HepG2 (cell line): Measurements from ENCODE around the gene TRUB1. TPM values are rescaled to one million over a fixed set of nuclear protein-coding genes. Genes with fewer than 3 reads are reported as not detected.

Source experiments
- ATAC-seq: fragments of 200-7000 bp; cut with Tn5 transposase; 3 replicates; pipeline ENCODE4 v1.9.1; 2020; ENCODE audit warnings: mild to moderate bottlenecking, moderate library complexity
- BruUV-seq: library from RNA; stranded (reverse); fragments of 400-500 nt; replicated peaks from 2 replicates; lab custom pipeline; 2021; lab: Mats Ljungman, UMichigan
- CTCF ChIA-PET: fragments of 300-600 bp; formaldehyde crosslinking; extraction: SDS; loops from one replicate; lab custom pipeline; 2021; ENCODE audit warnings: low total read pairs, inconsistent platforms, low intra/inter-chr PET ratio; lab: Yijun Ruan, JAX
- POLR2A ChIA-PET: fragments of 350-600 bp; sonication (Branson Sonifier 250); formaldehyde crosslinking; loops from one replicate; lab custom pipeline; 2020; ENCODE audit warnings: antibody characterized with exemption, inconsistent platforms; lab: Yijun Ruan, JAX
- DNase-seq: peaks from one replicate; pipeline ENCODE4 v3.0.0-alpha.2; 2015; ENCODE audit warnings: low spot score
- FAIRE-seq: peaks from 3 replicates; lab custom pipeline; 2011; peaks lifted over from hg19 to GRCh38; lab: Jason Lieb, UNC
- H2AFZ ChIP-seq: one replicate; pipeline ENCODE4 v1.6.1; 2011; ENCODE audit warnings: low read length, inconsistent platforms
- H3K27ac ChIP-seq: fragments of 300-600 bp; 3 replicates; pipeline ENCODE4 v1.8.0; 2011; ENCODE audit warnings: mixed run types, mild to moderate bottlenecking, mixed read lengths, low read length, inconsistent platforms; ENCODE audit not compliant: insufficient read depth; ENCODE audit errors: extremely low read length
- H3K27me3 ChIP-seq, 2 experiments: fragments of 200-600 bp in 1 of 2; 2 replicates in 1 of 2; 3 replicates in 1 of 2; pipeline versions ENCODE4 v1.6.0 to v1.8.0; 2011; ENCODE audit warnings: low read length in 2 of 2, mild to moderate bottlenecking in 2 of 2, moderate library complexity in 2 of 2, inconsistent platforms in 1 of 2; ENCODE audit not compliant: insufficient read depth in 2 of 2, control insufficient read depth in 1 of 2
- H3K36me3 ChIP-seq, 2 experiments: fragments of 200-600 bp in 1 of 2; replicated peaks in 1 of 2; 2 replicates in 1 of 2; 3 replicates in 1 of 2; pipeline versions ENCODE4 v1.5.1 to v1.8.0; 2011; ENCODE audit warnings: low read length in 2 of 2, inconsistent platforms in 1 of 2; ENCODE audit not compliant: insufficient read depth in 2 of 2, control insufficient read depth in 1 of 2
- H3K4me1 ChIP-seq: 2 replicates; pipeline ENCODE4 v1.5.1; 2012; ENCODE audit warnings: low read length, inconsistent platforms; ENCODE audit not compliant: insufficient read depth
- H3K4me2 ChIP-seq: 2 replicates; pipeline ENCODE4 v1.6.0; 2011; ENCODE audit warnings: low read depth, low read length, inconsistent platforms
- H3K4me3 ChIP-seq, 3 experiments: fragments of 200-600 bp in 1 of 3; sonication (generic), shearing (Covaris generic) in 1 of 3; replicated peaks in 1 of 3; 2 replicates each; pipeline ENCODE4 v1.5.1; 2011 to 2016; ENCODE audit warnings: low read length in 3 of 3, inconsistent platforms in 2 of 3, low read depth in 2 of 3, mild to moderate bottlenecking in 2 of 3, control low read depth in 1 of 3, mixed read lengths in 1 of 3; ENCODE audit not compliant: insufficient read depth in 1 of 3
- H3K79me2 ChIP-seq: one replicate; pipeline ENCODE4 v1.6.1; 2011; ENCODE audit warnings: low read length, inconsistent platforms; ENCODE audit not compliant: insufficient read depth
- H3K9ac ChIP-seq: 2 replicates; pipeline ENCODE4 v1.6.0; 2011; ENCODE audit warnings: mild to moderate bottlenecking, low read depth, low read length, inconsistent platforms; ENCODE audit not compliant: insufficient read depth
- H3K9me3 ChIP-seq: 2 replicates; pipeline ENCODE4 v1.5.1; 2012; ENCODE audit warnings: mild to moderate bottlenecking, low read length
- H4K20me1 ChIP-seq: 2 replicates; pipeline ENCODE4 v1.6.0; 2011; ENCODE audit warnings: inconsistent platforms, mild to moderate bottlenecking, low read length, moderate library complexity; ENCODE audit not compliant: insufficient read depth
- CTCF ChIP-seq: sonication (generic); formaldehyde crosslinking; IDR thresholded peaks from 2 replicates; pipeline ENCODE4 v1.5.0; 2020; ENCODE audit warnings: mild to moderate bottlenecking, missing genetic modification reagents, moderate library complexity
- MED13 ChIP-seq: sonication (generic); formaldehyde crosslinking; IDR thresholded peaks from 2 replicates; pipeline ENCODE4 v1.5.0; 2020; ENCODE audit warnings: missing genetic modification reagents
- PHF8 ChIP-seq: sonication (generic); formaldehyde crosslinking; IDR thresholded peaks from 2 replicates; pipeline ENCODE4 v1.5.0; 2020; ENCODE audit warnings: missing genetic modification reagents
- RFX1 ChIP-seq: fragments of 450-650 bp; IDR thresholded peaks from 2 replicates; pipeline ENCODE4 v1.6.1; 2017
- RFX5 ChIP-seq: IDR thresholded peaks from 2 replicates; pipeline ENCODE4 v1.6.1; 2011; ENCODE audit warnings: low read depth, low read length, improper control_type of control experiment
- SMARCE1 ChIP-seq: fragments of 450-650 bp; IDR thresholded peaks from 2 replicates; pipeline ENCODE4 v1.6.1; 2017; ENCODE audit warnings: borderline replicate concordance
- TEAD2 ChIP-seq: sonication (generic); formaldehyde crosslinking; IDR thresholded peaks from 2 replicates; pipeline ENCODE4 v1.9.0; 2021; ENCODE audit warnings: missing genetic modification reagents
- ZFP91 ChIP-seq: sonication (generic); formaldehyde crosslinking; IDR thresholded peaks from 2 replicates; pipeline ENCODE4 v1.9.0; 2022; ENCODE audit warnings: missing genetic modification reagents, mild to moderate bottlenecking, borderline replicate concordance
- ZNF678 ChIP-seq: sonication (generic); formaldehyde crosslinking; IDR thresholded peaks from 2 replicates; pipeline ENCODE4 v1.4.0; 2020; ENCODE audit warnings: mild to moderate bottlenecking, missing genetic modification reagents
- WGBS: methylation state at CpG from one replicate; pipeline ENCODE4 v1.1.6; 2017; ENCODE audit warnings: low lambda C conversion rate; 5-methylcytosine and 5-hydroxymethylcytosine counted together
- in situ Hi-C: cut with HindIII; loops from 2 replicates; pipeline ENCODE4 v1.10.0; 2017; ENCODE audit warnings: low pct_unique_long_range_greater_than_20kb; ENCODE audit not compliant: extremely low pct_ligation_motif_present
- intact Hi-C: fragments of 100-400 bp; cut with micrococcal nuclease; formaldehyde crosslinking; loops from one replicate; pipeline ENCODE4 v1.10.0; 2022; ENCODE audit not compliant: unreplicated experiment
- polyA plus RNA-seq, 8 experiments: library from polyadenylated mRNA; depleted of rRNA in 3 of 8; stranded (reverse) in 7 of 8; unstranded in 1 of 8; fragments of >200 nt; fragmentation: Illumina TruSeq in 4 of 8; extraction: Trizol in 4 of 8; gene quantifications; 2 replicates each; pipeline versions ENCODE4 v1.2.1 to v1.2.3, GENCODE V29; 2011 to 2016; ENCODE audit warnings: low read depth in 4 of 8, missing spikeins in 1 of 8, mixed read lengths in 1 of 8; ENCODE audit not compliant: insufficient read depth in 1 of 8
- total RNA-seq, 5 experiments: library from RNA; depleted of rRNA; stranded (reverse); fragments of >200 nt; fragmentation: Illumina TruSeq; extraction: Trizol; gene quantifications; 2 replicates each; pipeline ENCODE4 v1.2.3, GENCODE V29; 2016; ENCODE audit warnings: low read depth in 1 of 5

The TRUB1 gene
- total and polyA plus RNA-seq, 2 of the 13 experiments (the other 11 are each of a cell fraction or from before 2014, with no cell fraction given): 10.6 to 38.9 TPM

GRCh38 chr10:114928818-114929217 is 9.2 kb upstream of the TRUB1 start:
- Histone ChIP-seq H3K27ac (no peak overlapping the region), H3K4me1 (no peaks in the 10 kb centered on the region), H2AFZ (no peak overlapping the region), H3K36me3 (no peaks in the 10 kb centered on the region), H4K20me1 (no peaks in the 10 kb centered on the region), H3K9me3 (0 out of 2 replicates have a peak, but pooled peaks cover 5% of the 10 kb centered on the region), H3K9ac (no peak overlapping the region), H3K4me3 (no peak overlapping the region), H3K79me2 (no peaks in the 10 kb centered on the region), H3K4me2 (no peak overlapping the region), H3K27me3 (peaks cover 0 to 1% of the 10 kb centered on the region in 2 experiments; a peak in 1 of 5 replicates)
- DNase-seq: no peak
- intact Hi-C loops: no loop called here
- no TSS peak for BruUV-seq
- ChIA-PET POLR2A (no interaction called here), CTCF (no interaction called here)
- in situ Hi-C loops: no loop called here
- WGBS: 42% methylated on average over 2 of the region's 2 CpGs
- FAIRE-seq: no peak
- no peak for TF ChIP-seq TEAD2 (CRISPR knock-in tag)
- TF ChIP-seq RFX1: no peak
- TF ChIP-seq PHF8 (CRISPR knock-in tag): no peak
- no peak for TF ChIP-seq CTCF (CRISPR knock-in tag)
- ATAC-seq: no peak

GRCh38 chr10:114930320-114930719 is 7.7 kb upstream of the TRUB1 start:
- Histone ChIP-seq H3K4me3 (no peak overlapping the region), H3K9ac (no peak overlapping the region), H3K27me3 (peaks cover 0 to 1% of the 10 kb centered on the region in 2 experiments; a peak in 1 of 5 replicates), H3K36me3 (no peaks in the 10 kb centered on the region), H4K20me1 (no peaks in the 10 kb centered on the region), H3K79me2 (no peaks in the 10 kb centered on the region), H3K4me2 (no peak overlapping the region), H3K4me1 (no peaks in the 10 kb centered on the region), H3K27ac (no peak overlapping the region), H3K9me3 (0 out of 2 replicates have a peak, but pooled peaks cover 5% of the 10 kb centered on the region), H2AFZ (no peak overlapping the region)
- intact Hi-C loops (no loop called here), in situ Hi-C loops (no loop called here)
- CTCF ChIA-PET: no interaction called here
- DNase-seq (no peak), FAIRE-seq (no peak), ATAC-seq (no peak)
- POLR2A ChIA-PET: no interaction called here
- TF ChIP-seq MED13 (CRISPR knock-in tag): no peak
- no peak for TF ChIP-seq SMARCE1
- no peak for TF ChIP-seq ZFP91 (CRISPR knock-in tag)
- TF ChIP-seq RFX5: no peak
- TF ChIP-seq ZNF678 (CRISPR knock-in tag): no peak
- BruUV-seq: no TSS peak
- WGBS: 71% methylated on average over 4 of the region's 4 CpGs
